CD4-positive, alpha-beta T cell treated with Interleukin-6 for 4 hours (primary cell): ENCODE measurements around the gene TFCP2L1.

ENCODE experiments used
- DNase-seq: peaks from one replicate; pipeline ENCODE4 v3.0.0-alpha.2; 2020; ENCODE audit warnings: mixed read lengths

The TFCP2L1 gene

DNA sequence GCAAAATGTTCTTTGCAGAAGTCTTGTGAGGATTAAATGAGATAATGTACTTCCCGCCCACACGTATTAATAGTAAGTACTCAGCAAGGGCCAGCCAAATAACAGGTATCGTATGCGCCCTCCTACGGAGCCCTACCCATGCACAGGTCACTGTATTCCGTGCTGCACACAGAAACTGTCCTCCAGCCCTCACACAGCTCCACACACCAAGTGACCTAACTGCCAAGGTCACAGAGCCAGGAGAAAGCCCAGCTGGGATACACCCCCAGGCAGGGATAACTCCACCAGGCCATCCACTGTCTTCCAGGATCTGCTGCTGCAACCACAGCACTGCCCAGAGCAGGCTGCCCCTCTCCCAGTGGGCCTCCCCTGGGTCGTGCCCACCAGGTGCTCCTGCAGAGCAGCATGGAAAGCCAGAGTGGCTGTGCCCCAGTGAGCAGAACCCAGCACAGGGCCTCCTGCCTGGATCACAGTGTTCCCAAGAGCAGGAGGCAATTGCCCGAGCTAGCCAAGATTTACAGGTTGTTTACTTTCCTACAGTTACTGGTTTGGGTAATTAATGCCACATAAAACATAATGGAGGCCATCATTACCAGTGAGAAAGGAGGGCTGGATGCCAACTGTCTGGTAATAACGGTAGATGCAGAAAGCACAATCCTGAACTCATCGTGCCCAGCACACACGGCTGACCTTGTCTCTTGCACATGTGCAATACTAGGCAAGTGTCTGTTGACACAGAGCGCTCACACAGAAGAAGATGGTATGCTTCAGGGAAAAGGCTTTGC, 24.4 kb downstream of the TFCP2L1 start:
- DNase-seq: no peak

DNA sequence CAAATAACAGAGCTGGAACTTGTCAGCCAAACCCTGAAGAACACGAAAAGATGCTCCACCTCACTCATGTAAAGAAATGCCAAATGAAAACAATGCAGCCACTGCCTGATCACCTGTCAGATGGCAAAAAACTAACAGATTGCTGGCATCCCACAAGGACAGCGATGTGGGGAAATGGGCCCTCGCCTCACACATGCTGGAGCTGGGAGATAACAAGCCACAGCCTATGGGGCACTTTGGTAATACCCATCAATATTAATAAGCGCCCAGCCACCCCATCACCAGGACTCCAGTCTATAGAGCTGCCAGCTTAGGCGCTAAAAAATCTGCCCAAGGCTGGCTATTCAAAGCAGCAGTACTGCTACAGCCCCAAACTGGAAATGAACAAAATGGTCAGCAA, 27.0 kb downstream of the TFCP2L1 start:
- DNase-seq: no peak

DNA sequence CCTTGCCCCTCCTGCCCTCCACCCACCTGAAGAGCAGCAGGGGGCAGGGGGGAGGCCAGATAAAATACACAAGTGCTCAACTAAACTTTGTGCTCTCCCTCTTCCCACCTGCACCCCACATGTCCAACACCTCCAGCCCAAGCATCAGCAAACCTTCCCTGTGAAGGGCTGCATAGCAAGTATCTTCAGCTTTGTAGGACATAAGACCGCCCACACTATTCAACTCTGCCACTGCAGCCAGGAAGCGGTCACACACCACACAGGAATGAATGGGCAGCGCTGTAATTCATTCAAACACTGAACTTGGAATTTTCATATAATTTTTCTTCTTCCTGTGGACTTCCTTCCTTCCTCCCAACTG, 27.5 kb downstream of the TFCP2L1 start:
- no peak for DNase-seq

DNA sequence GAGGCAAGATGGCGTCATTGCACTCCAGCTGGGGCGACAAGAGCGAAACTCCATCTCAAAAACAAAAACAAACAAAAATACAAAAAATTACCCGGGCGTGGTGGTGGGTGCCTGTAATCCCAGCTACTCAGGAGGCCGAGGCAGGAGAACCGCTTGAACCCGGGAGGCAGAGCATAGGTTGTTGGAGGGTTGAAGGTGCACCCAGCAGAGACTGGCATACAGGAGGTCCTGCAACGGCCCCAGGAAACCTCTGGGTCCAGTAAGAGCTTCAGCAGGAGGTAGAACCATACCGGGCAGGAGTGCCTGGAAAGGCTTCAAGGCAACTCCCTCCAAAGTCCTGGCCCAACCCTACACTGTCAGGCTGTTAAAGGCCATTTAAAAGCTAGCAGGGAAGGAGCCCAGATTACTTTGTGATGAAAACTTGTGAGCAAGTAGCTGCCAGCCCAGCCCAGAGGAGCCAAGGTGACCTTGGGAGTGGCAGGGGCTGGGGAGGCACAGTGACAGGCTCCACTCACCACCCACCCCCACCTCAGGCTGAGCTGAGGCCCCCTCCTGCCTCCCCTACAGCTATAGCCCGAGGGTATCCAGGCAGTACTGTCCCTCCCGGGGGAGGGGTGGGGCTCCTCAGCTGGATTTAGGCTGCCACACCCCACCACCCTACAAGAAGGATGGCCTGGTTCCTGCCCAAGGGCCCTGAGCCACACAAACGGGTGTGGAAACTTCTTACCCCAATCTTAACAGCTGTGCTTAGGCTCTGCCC, 28.1 kb downstream of the TFCP2L1 start:
- no peak for DNase-seq

- no peak for DNase-seq
Observed at GRCh38 chr2:121255358-121255757, 29.6 kb downstream of the TFCP2L1 start.

DNA sequence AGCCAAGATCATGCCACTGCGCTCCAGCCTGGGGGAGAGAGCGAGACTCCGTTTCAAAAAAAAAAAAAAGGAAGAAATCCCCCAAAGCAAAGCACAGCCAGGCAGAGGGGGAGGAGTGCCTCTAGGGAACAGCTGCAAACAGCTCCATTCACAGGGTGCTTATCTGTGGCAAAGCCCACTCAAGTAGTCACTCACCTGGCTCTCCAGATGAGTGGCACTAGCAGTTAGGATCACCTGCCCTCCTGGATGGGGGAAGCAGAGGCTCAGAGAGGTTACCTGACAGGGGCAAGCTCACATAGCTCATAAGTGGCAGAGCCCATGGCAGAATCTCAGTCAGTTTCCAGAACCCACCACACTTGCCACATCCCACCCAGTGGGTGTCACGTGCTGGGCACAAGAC, 30.3 kb downstream of the TFCP2L1 start:
- DNase-seq: no peak

DNA sequence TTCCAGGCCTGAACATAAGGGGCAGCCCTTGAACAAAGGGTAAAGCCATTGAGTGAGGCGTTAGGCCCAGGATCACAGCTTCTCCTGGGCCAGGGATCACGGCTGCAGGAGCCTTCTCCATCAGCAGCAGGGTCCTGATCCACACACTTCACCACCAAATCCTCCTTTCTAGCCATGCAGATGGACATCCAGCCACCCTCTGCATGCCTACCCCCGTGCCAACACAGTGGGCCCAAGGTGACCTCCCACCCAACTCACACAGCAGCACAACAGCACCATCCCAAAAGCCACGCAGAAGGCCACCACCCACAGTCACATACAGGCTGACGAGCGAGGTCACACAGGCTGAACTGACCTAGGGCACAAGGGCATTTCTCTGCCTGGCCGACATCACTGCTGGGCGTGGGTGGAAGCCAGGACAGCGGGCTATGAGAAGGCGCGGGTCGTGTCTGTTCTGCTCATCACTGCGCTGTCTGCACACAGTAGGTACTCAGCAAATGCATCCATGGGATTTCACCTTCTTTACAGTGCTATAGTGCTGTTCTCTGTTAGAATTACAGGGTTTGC, 31.2 kb downstream of the TFCP2L1 start:
- no peak for DNase-seq

- no peak for DNase-seq
Observed at GRCh38 chr2:121253021-121253673, 31.9 kb downstream of the TFCP2L1 start.

- DNase-seq: no peak
Observed at GRCh38 chr2:121251497-121251896, 33.5 kb downstream of the TFCP2L1 start.

DNA sequence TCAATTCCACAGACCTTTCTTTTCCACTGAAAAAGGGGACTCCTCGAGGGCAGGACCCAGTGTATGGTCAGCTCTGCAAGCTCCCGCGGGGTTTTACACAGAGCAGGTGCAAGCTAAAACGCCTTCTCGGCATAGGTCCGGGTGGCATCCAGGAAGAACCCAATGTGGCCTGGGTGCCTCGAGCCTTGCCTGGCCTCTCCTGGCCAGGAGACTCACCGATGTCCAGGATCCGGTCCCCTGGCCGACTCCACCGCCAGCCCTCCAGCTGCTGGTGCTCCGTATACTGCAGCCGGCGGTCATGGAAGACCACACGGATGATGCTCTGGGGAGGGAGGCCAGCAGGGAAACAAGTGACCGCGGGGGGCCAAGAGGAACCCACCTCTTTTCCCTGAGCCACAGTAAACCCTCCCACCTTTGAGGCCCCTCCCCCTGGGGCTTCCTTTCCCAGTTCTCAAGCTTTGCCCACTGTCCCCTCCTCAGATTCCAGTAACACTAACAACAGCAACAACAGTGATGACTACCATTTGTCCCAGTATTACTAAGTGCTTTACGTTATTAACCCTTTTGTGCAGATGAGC, 36.1 kb downstream of the TFCP2L1 start:
- DNase-seq: no peak

DNA sequence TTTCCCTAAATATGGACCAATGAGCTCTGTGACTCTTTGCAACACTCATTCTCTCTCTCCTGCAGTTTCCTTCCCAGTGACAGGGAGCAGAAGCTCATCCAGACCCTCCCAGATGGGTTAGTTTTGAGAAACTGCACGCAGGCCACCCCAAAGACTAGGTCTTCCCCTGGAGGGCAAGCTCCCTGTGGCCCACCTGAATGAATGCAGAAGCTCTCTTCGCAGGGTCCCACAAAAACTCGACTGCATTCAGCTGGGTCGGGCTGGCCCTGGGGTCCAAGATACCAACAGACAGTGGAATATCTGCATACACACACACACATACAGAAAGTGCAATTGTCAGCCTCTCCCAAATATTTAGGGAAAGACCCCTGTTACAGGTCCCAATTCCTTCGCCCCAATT, 37.0 kb downstream of the TFCP2L1 start:
- DNase-seq: no peak

GRCh38 chr2:121247534-121247933, 37.5 kb downstream of the TFCP2L1 start:
- DNase-seq: no peak

GRCh38 chr2:121246704-121247255, 38.2 kb downstream of the TFCP2L1 start:
- DNase-seq: no peak

DNA sequence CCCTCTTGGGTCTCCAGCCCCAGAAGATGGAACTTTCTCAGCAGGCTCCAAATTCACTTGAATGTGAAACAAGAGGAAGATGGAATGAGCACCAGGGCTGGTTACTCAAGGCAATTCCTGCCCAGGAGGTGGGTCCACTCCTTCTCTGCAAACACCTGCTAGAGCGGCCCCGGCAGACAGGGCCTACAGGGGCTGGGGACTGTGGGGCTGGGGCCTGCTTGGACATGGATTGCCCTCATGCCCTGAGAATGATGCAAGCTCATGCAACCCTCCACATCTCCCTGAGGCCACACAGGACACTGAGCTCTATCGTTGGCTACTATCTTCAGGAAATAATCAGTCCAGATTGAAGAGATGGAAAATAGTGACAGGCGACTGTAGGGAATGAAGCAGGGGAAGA, 39.1 kb downstream of the TFCP2L1 start:
- no peak for DNase-seq

DNA sequence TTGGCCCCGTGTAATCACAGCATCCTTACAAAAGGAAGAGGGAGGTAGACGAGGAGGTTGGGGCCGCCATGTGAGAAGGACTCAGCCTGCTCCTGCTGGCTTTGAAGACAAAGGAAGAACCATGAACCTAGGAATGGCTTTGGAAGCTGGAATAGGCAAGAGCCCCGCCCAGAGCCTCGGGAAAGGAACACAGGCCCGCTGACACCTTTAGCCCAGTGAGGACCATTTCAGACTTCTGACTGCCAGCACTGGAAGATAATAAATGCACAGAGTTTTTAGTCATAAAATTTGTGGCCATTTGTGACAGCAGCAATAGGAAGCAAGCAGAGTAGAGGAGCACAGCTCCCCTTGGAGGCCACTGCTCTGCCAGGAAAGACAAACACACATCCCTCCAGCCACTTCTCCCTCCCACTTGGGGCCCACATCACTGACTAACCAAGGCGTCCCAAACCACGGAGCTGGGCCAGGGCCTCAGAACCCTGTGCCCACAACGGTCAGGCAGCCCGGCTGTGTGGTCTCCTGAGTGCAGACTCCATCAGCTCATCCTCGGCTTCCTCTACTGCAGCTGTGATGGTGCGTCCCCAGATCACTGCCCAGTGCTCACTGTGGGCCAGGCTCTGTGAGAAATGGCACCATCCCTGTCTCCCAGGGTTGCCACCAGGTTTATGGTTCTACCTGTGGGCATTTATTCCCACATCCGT, 39.7 kb downstream of the TFCP2L1 start:
- no peak for DNase-seq

DNA sequence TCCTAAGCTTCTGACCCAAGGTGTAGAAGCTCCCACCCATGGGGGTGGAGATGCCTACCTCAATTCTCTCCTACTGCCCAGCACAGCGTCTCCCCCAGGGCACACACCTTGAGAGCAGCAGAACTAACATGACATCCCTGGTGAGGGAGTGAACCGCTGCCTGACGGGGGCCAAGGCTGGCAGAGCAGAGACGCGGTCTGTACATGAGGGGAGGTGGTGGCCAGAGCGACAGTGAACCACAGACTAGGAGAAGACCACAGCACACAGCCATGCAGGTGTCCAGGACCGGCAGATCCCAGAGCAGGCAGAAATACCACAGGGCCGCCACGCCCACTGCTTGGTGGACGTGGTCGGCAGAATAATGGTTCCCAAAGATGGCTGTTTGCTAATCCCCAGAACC, 40.4 kb downstream of the TFCP2L1 start:
- no peak for DNase-seq

DNA sequence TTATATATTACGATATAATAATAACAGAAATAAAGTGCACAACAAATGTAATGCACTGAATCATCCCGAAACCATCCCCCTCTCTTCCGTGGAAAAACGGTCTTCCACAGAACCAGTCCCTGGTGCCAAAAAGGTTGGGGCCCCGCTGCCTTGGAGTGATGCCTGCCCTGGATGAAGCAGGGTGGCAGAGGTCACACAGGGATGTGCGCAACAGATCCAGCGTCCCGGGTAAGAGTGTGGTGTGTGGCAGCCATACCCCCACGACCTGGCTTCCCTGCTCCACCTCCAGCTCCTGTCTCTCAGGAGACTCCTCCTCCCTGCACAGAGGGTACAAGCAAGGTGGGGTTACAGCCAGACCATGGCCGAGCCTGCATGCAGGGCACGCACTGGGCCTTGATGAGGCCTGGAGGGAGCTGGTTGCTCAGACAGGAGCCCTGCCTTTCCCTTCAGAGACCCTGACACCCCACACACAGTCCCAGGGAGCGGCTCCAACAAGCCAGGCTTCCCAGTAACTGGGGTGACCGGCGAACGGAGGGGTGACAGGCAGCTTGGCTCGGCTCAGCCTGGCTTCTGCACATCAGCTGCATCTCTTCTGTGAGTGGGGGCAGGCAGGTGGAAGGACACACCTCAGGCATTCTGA, 41.1 kb downstream of the TFCP2L1 start:
- DNase-seq: no peak

DNA sequence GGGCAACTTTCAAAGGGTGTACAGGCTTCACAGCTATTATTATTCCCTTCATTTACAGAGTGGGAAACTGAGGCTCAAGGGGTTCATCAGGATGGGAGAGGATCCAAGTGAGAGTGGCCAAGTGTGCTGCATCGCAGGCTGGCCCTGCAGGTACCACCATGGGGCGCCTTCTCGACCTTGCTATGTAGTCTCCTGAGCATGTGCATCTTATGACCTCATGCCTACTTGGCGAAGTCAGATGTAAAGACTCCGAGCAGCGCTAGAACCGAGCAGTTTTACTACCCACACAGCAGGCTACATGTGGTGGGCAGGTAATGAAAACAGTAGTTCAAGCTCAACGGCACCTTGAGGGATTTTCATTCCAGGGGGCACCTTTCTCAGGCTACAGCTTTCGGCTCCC, 42.0 kb downstream of the TFCP2L1 start:
- no peak for DNase-seq

GRCh38 chr2:121242175-121242875, 42.7 kb downstream of the TFCP2L1 start:
- DNase-seq: no peak

- no peak for DNase-seq
Observed at GRCh38 chr2:121241466-121241865, 43.5 kb downstream of the TFCP2L1 start.

DNA sequence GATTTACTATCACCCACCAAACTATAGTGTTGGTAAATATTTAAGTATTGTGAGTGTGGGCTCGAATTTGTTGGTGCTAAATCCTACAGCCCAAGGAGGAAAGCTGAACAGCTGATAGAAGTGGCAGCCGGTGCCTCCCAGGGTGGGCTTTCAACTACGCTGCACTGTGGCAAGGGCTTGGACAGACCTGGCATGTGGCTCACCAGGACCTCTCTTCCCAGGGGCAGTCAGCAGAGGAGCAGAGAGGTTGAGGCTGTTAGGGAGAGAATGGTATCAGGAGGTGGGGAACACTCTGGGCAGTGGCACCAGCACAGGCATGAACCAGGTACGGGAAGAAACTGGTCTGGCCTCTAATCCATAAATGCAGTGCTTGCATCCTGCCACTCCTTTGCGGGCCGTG, 44.6 kb downstream of the TFCP2L1 start:
- DNase-seq: no peak
